Measurements from ENCODE around the gene CD4. TPM values are rescaled to one million over a fixed set of nuclear protein-coding genes. Genes with fewer than 3 reads are reported as not detected.

CD4 gene
- total and polyA plus RNA-seq, 2 of the 4 experiments (the other 2 are of a cell fraction) = 5.7 to 15.0 TPM

GRCh38 chr12:6775185-6776174, 13.8 kb upstream of the CD4 start:
- H3K4me3 ChIP-seq (ENCODE audit: insufficient read depth, low read depth, low read length) = no peak overlapping the region
- no peak overlapping the region for H3K4me2 ChIP-seq (ENCODE audit: low read depth, low read length)
- no peak overlapping the region for H3K14ac ChIP-seq (replicated peaks; ENCODE audit: low read depth, low read length)
- H3K79me1 ChIP-seq (ENCODE audit: low read depth in 1 of 2, low read length in 2 of 2) = peaks cover 0 to 10% of the 10 kb centered on the region in 2 experiments; a peak in 1 of 4 replicates
- peaks cover 6% of the 10 kb centered on the region; the same call in 1 of the 2 replicates for H3K4me1 ChIP-seq (ENCODE audit: control insufficient read depth, insufficient read depth, low read length)
- ChIA-PET CTCF (no interaction called here), POLR2A (ENCODE audit: unreplicated experiment) (interaction anchor here (0.7 kb wide), 2 partner anchors 8 to 10 kb away, joined by 4 read pairs; partner anchors contain the start of gene PTMS)
- H3K23ac ChIP-seq (ENCODE audit: low read depth, low read length) = no peak overlapping the region
- H2BK15ac ChIP-seq (ENCODE audit: low read depth, low read length) = no peak overlapping the region
- dilution Hi-C loops (cut with HindIII; ENCODE audit: low sequenced_read_pairs, unreplicated experiment) = no loop called here
- H3K18ac ChIP-seq (ENCODE audit: low read depth, low read length) = no peak overlapping the region
- no peak for ATAC-seq (ENCODE audit: low read depth)
- peaks cover 10% of the 10 kb centered on the region for H3K36me3 ChIP-seq (ENCODE audit: control insufficient read depth, insufficient read depth, low read length)
- H3K4ac ChIP-seq (ENCODE audit: low read depth, low read length) = no peak overlapping the region
- no peaks in the 10 kb centered on the region for H3K9me1 ChIP-seq (ENCODE audit: insufficient read depth, low read length)
- no peak overlapping the region for H3K27ac ChIP-seq (ENCODE audit: insufficient read depth, low read length)
- no peak overlapping the region for H4K91ac ChIP-seq (ENCODE audit: insufficient read depth, low read depth, low read length)
- no peaks in the 10 kb centered on the region for H3K27me3 ChIP-seq (ENCODE audit: control insufficient read depth, insufficient read depth, low read length)
- H2BK120ac ChIP-seq (ENCODE audit: low read depth, low read length) = no peak overlapping the region
- no peak overlapping the region for H2AFZ ChIP-seq (replicated peaks; ENCODE audit: low read length, poor library complexity)
- TF ChIP-seq USF2 (IDR thresholded peaks at IDR 0.05; ENCODE audit: low read depth, low read length) (no peak), CEBPB (IDR thresholded peaks at IDR 0.05; ENCODE audit: low read depth, low read length) (no peak), RAD21 (IDR thresholded peaks at IDR 0.05; ENCODE audit: low read length) (no peak), RCOR1 (IDR thresholded peaks at IDR 0.05; ENCODE audit: insufficient replicate concordance, low read length) (no peak), BHLHE40 (IDR thresholded peaks at IDR 0.05; ENCODE audit: low read depth, low read length) (no peak), MAFK (IDR thresholded peaks at IDR 0.05; ENCODE audit: low read depth, low read length) (no peak), POLR2A (IDR thresholded peaks at IDR 0.05; ENCODE audit: low read depth, low read length) (no peak), FOS (IDR thresholded peaks at IDR 0.05; ENCODE audit: low read depth, low read length) (no peak), MXI1 (IDR thresholded peaks at IDR 0.05; ENCODE audit: borderline replicate concordance, low read depth, low read length) (no peak), NFE2L2 (IDR thresholded peaks at IDR 0.05; ENCODE audit: low read depth, low read length) (no peak), SMC3 (IDR thresholded peaks at IDR 0.05; ENCODE audit: low read depth, low read length) (no peak), RFX5 (IDR thresholded peaks at IDR 0.05; ENCODE audit: low read depth, low read length) (no peak)
- TF ChIP-seq, protein P1, sequence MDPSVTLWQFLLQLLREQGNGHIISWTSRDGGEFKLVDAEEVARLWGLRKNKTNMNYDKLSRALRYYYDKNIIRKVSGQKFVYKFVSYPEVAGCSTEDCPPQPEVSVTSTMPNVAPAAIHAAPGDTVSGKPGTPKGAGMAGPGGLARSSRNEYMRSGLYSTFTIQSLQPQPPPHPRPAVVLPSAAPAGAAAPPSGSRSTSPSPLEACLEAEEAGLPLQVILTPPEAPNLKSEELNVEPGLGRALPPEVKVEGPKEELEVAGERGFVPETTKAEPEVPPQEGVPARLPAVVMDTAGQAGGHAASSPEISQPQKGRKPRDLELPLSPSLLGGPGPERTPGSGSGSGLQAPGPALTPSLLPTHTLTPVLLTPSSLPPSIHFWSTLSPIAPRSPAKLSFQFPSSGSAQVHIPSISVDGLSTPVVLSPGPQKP (IDR thresholded peaks at IDR 0.05; ENCODE audit: borderline replicate concordance, low read depth, low read length) = no peak
- no peak overlapping the region for H4K5ac ChIP-seq (ENCODE audit: low read depth, low read length)
- no peak overlapping the region for H4K8ac ChIP-seq (ENCODE audit: low read depth in 2 of 2, low read length in 2 of 2)
- no peak overlapping the region for H2BK5ac ChIP-seq (ENCODE audit: low read depth, low read length, poor library complexity, severe bottlenecking)
- no peak overlapping the region for H3K56ac ChIP-seq (ENCODE audit: extremely low read depth, insufficient read depth, low read length)
- no peak overlapping the region for H2BK20ac ChIP-seq (ENCODE audit: low read depth, low read length)
- no TSS peak for BruUV-seq (replicated peaks)
- 80% methylated on average over 1 of the region's 16 CpGs; no CpG with 5 or more reads in 1 of the 2 experiments for WGBS, 2 experiments (ENCODE audit: extremely low coverage in 2 of 2, insufficient read length in 1 of 2)
- no peak overlapping the region for H2AK9ac ChIP-seq (replicated peaks; ENCODE audit: low read depth, low read length, poor library complexity)
- intact Hi-C loops (cut with micrococcal nuclease) = no loop called here
- in situ Hi-C loops (cut with MboI; ENCODE audit: low sequenced_read_pairs) = no loop called here
- no peak for DNase-seq
- no peaks in the 10 kb centered on the region; the same call in 1 of the 2 replicates for H4K20me1 ChIP-seq (ENCODE audit: insufficient read depth, low read length)
- no peak overlapping the region for H3K9ac ChIP-seq (ENCODE audit: low read depth, low read length)
- no peaks in the 10 kb centered on the region for H3K9me3 ChIP-seq (ENCODE audit: control insufficient read depth, insufficient read depth, low read length)
- H2AK5ac ChIP-seq (ENCODE audit: low read depth, low read length) = no peak overlapping the region
